Measurements from ENCODE around the gene OGDH. TPM values are rescaled to one million over a fixed set of nuclear protein-coding genes. Genes with fewer than 3 reads are reported as not detected.

The OGDH gene
- total and polyA plus RNA-seq, 8 donors = 46.6 to 184 (median 56.1) TPM

- no peaks in the 10 kb centered on the region for H3K9me3 ChIP-seq
- peak; percentile 78 for ATAC-seq
These were observed 32.5 kb downstream of the OGDH start for GRCh38 chr7:44638611-44639557.

GRCh38 chr7:44639671-44640321 is 33.4 kb downstream of the OGDH start:
- TF ChIP-seq, protein P1, sequence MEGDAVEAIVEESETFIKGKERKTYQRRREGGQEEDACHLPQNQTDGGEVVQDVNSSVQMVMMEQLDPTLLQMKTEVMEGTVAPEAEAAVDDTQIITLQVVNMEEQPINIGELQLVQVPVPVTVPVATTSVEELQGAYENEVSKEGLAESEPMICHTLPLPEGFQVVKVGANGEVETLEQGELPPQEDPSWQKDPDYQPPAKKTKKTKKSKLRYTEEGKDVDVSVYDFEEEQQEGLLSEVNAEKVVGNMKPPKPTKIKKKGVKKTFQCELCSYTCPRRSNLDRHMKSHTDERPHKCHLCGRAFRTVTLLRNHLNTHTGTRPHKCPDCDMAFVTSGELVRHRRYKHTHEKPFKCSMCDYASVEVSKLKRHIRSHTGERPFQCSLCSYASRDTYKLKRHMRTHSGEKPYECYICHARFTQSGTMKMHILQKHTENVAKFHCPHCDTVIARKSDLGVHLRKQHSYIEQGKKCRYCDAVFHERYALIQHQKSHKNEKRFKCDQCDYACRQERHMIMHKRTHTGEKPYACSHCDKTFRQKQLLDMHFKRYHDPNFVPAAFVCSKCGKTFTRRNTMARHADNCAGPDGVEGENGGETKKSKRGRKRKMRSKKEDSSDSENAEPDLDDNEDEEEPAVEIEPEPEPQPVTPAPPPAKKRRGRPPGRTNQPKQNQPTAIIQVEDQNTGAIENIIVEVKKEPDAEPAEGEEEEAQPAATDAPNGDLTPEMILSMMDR (IDR thresholded peaks at IDR 0.05) = no peak
- Histone ChIP-seq H3K4me1 (peaks cover 45 to 69% of the 10 kb centered on the region in 2 donors), H3K9me3 (no peaks in the 10 kb centered on the region), H3K36me3 (no peaks in the 10 kb centered on the region), H3K27ac (peak overlapping the region; percentile 84 to 94), H3K27me3 (no peaks in the 10 kb centered on the region), H3K4me3 (no peak overlapping the region)
- intact Hi-C loops (cut with DNase I) = no loop called here
- DNase-seq = peak in 3 of 4 donors; percentile 51 to 77 (median 58)
- peak; percentile 63 for ATAC-seq

More at GRCh38 chr7:44638611-44639557, 32.5 kb downstream of the OGDH start:
- peaks cover 50 to 78% of the 10 kb centered on the region in 2 donors for H3K4me1 ChIP-seq
- no peaks in the 10 kb centered on the region for H3K36me3 ChIP-seq
- no peaks in the 10 kb centered on the region for H3K27me3 ChIP-seq
- H3K4me3 ChIP-seq = no peak overlapping the region
- DNase-seq = peak in 2 of 4 donors; percentile 84 to 91
- TF ChIP-seq, protein P1 (IDR thresholded peaks at IDR 0.05) = no peak
- H3K27ac ChIP-seq = peak overlapping the region; percentile 84 to 94
- intact Hi-C loops (cut with DNase I) = no loop called here

GRCh38 chr7:44643206-44643605 is 36.8 kb downstream of the OGDH start:
- Histone ChIP-seq H3K36me3 (peaks cover 0 to 31% of the 10 kb centered on the region in 2 donors), H3K9me3 (no peaks in the 10 kb centered on the region), H3K4me1 (peaks cover 25 to 36% of the 10 kb centered on the region in 2 donors), H3K4me3 (no peak overlapping the region), H3K27ac (no peak overlapping the region), H3K27me3 (no peaks in the 10 kb centered on the region)
- intact Hi-C loops (cut with DNase I) = no loop called here
- ATAC-seq (no peak), DNase-seq (no peak)
- TF ChIP-seq, protein P1 (IDR thresholded peaks at IDR 0.05) = no peak

DNA sequence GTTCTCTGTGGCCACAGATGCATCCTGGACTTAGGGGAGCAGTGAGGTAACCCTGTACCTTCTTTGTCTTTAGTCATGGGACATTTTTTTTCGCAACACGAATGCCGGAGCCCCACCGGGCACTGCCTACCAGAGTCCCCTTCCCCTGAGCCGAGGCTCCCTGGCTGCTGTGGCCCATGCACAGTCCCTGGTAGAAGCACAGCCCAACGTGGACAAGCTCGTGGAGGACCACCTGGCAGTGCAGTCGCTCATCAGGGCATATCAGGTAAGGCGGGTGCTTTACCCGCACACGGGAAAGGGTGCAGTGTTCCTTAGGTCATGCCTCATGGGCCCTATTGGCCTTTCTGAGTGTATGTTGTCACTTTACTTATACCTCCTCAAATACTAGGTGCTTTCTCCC is 38.8 kb downstream of the OGDH start:
- Histone ChIP-seq H3K27ac (no peak overlapping the region), H3K9me3 (no peaks in the 10 kb centered on the region), H3K36me3 (peaks cover 0 to 52% of the 10 kb centered on the region in 2 donors), H3K4me3 (no peak overlapping the region), H3K27me3 (no peaks in the 10 kb centered on the region), H3K4me1 (peaks cover 5 to 16% of the 10 kb centered on the region in 2 donors)
- intact Hi-C loops (cut with DNase I) = no loop called here
- ATAC-seq = no peak
- TF ChIP-seq, protein P1 (IDR thresholded peaks at IDR 0.05) = no peak
- no peak for DNase-seq

DNA sequence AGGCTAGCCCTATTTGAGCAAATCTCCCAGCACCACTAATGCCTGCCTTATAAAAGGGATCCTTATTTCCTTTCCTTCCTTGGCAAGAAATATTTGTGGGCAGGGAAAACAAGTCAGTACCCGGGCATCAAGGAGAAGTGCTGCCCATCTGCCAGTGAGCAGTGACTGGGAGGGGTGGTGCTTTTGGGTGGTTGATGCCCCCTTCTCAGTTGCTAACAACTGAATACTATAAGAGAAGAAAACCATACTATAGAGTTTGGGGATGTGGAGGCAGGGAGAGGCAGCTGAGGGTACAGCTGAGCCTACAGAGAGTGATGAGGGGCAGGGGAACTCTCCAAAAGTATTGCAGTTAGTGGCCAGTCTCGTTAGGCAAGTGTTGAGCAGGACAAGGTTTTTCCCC is 39.3 kb downstream of the OGDH start:
- no peaks in the 10 kb centered on the region for H3K27me3 ChIP-seq
- H3K9me3 ChIP-seq = no peaks in the 10 kb centered on the region
- H3K4me3 ChIP-seq = no peak overlapping the region
- TF ChIP-seq, protein P1 (IDR thresholded peaks at IDR 0.05) = no peak
- intact Hi-C loops (cut with DNase I) = no loop called here
- no peak for ATAC-seq
- DNase-seq = no peak
- no peak overlapping the region for H3K27ac ChIP-seq
- peaks cover under 1 to 11% of the 10 kb centered on the region in 2 donors for H3K4me1 ChIP-seq
- peaks cover 0 to 56% of the 10 kb centered on the region in 2 donors for H3K36me3 ChIP-seq
